GM20431 (cell line): ENCODE measurements around the gene C11orf71.

ENCODE experiments used
- in situ Hi-C: fragments of 300-500 bp; cut with MseI, MboI; formaldehyde crosslinking; loops from one replicate; pipeline ENCODE4 v1.15.0; 2020; ENCODE audit warnings: low sequenced_read_pairs; ENCODE audit not compliant: unreplicated experiment

Gene C11orf71

GRCh38 chr11:114400216-114400914 is at the start of gene C11orf71, which contains the start of gene RBM7:
Gene C11orf71 (minus strand): TSS chr11:114400511. CDS start chr11:114400331, 180 bp downstream.
Gene RBM7 (plus strand): TSS chr11:114400666. CDS start chr11:114400672, 6 bp downstream.
- in situ Hi-C loops = no loop called here

- in situ Hi-C loops = no loop called here
Measured at GRCh38 chr11:114449845-114450244, 49.5 kb upstream of the C11orf71 start.

- in situ Hi-C loops = no loop called here
Measured at GRCh38 chr11:114448749-114449482, 48.6 kb upstream of the C11orf71 start.

- in situ Hi-C loops = no loop called here
Measured at GRCh38 chr11:114447892-114448291, 47.6 kb upstream of the C11orf71 start.

- in situ Hi-C loops = no loop called here
Measured at GRCh38 chr11:114447444-114447843, 47.1 kb upstream of the C11orf71 start.

GRCh38 chr11:114442536-114442935 is 42.2 kb upstream of the C11orf71 start:
- in situ Hi-C loops = no loop called here

- in situ Hi-C loops = no loop called here
Measured at GRCh38 chr11:114441921-114442320, 41.6 kb upstream of the C11orf71 start.

GRCh38 chr11:114440971-114441763 is 40.9 kb upstream of the C11orf71 start:
- in situ Hi-C loops = no loop called here

GRCh38 chr11:114440121-114440860 is 40.0 kb upstream of the C11orf71 start:
- in situ Hi-C loops = no loop called here

GRCh38 chr11:114439229-114440120 is 39.2 kb upstream of the C11orf71 start, which contains the start of gene REXO2:
Gene REXO2 (plus strand): TSS chr11:114439467. CDS start chr11:114439529, 62 bp downstream.
- in situ Hi-C loops = no loop called here

GRCh38 chr11:114438303-114438702 is 38.0 kb upstream of the C11orf71 start:
- in situ Hi-C loops = no loop called here

- in situ Hi-C loops = no loop called here
Measured at GRCh38 chr11:114433376-114433775, 33.1 kb upstream of the C11orf71 start.

- in situ Hi-C loops = no loop called here
Measured at GRCh38 chr11:114432893-114433292, 32.6 kb upstream of the C11orf71 start.

GRCh38 chr11:114430290-114430689 is 30.0 kb upstream of the C11orf71 start:
- in situ Hi-C loops = no loop called here

- in situ Hi-C loops = no loop called here
Measured at GRCh38 chr11:114426280-114426679, 26.0 kb upstream of the C11orf71 start.

GRCh38 chr11:114416441-114416961 is 16.2 kb upstream of the C11orf71 start:
- in situ Hi-C loops = no loop called here

GRCh38 chr11:114413958-114414357 is 13.6 kb upstream of the C11orf71 start:
- in situ Hi-C loops = no loop called here

GRCh38 chr11:114412946-114413345 is 12.6 kb upstream of the C11orf71 start:
- in situ Hi-C loops = no loop called here

- in situ Hi-C loops = no loop called here
Measured at GRCh38 chr11:114401311-114401710, 1.0 kb upstream of the C11orf71 start.
